Panc1 (cell line): ENCODE data around the gene HIPK3.

ENCODE experiments used
- POLR2AphosphoS5 ChIP-seq: IDR thresholded peaks from 2 replicates; pipeline ENCODE4 v1.6.1; 2012; ENCODE audit warnings: mild to moderate bottlenecking, low read depth, low read length, moderate library complexity
- SIN3A ChIP-seq: IDR thresholded peaks from 2 replicates; pipeline ENCODE4 v1.6.1; 2012; ENCODE audit warnings: low read depth, mild to moderate bottlenecking, low read length, moderate library complexity, borderline replicate concordance; ENCODE audit not compliant: insufficient read depth
- TCF7L2 ChIP-seq: IDR thresholded peaks from 2 replicates; pipeline ENCODE4 v1.6.1; 2011; ENCODE audit warnings: mild to moderate bottlenecking, low read depth, low read length, inconsistent platforms
- TF ChIP-seq, protein P1 (sequence below): fragments of 450-650 bp; IDR thresholded peaks from 2 replicates; pipeline ENCODE4 v1.5.1; 2017; ENCODE audit warnings: mild to moderate bottlenecking
- TF ChIP-seq, protein P2 (sequence below), 2 experiments: IDR thresholded peaks; 2 replicates each; pipeline ENCODE4 v1.6.1; 2011 to 2012; ENCODE audit warnings: low read depth in 2 of 2, control low read depth in 1 of 2, low read length in 1 of 2, mild to moderate bottlenecking in 1 of 2, moderate library complexity in 1 of 2; ENCODE audit not compliant: insufficient read depth in 1 of 2

- TF ChIP-seq POLR2AphosphoS5 (no peak), TCF7L2 (no peak), SIN3A (no peak)
- TF ChIP-seq, protein P1, sequence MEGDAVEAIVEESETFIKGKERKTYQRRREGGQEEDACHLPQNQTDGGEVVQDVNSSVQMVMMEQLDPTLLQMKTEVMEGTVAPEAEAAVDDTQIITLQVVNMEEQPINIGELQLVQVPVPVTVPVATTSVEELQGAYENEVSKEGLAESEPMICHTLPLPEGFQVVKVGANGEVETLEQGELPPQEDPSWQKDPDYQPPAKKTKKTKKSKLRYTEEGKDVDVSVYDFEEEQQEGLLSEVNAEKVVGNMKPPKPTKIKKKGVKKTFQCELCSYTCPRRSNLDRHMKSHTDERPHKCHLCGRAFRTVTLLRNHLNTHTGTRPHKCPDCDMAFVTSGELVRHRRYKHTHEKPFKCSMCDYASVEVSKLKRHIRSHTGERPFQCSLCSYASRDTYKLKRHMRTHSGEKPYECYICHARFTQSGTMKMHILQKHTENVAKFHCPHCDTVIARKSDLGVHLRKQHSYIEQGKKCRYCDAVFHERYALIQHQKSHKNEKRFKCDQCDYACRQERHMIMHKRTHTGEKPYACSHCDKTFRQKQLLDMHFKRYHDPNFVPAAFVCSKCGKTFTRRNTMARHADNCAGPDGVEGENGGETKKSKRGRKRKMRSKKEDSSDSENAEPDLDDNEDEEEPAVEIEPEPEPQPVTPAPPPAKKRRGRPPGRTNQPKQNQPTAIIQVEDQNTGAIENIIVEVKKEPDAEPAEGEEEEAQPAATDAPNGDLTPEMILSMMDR: no peak
- TF ChIP-seq, protein P2, sequence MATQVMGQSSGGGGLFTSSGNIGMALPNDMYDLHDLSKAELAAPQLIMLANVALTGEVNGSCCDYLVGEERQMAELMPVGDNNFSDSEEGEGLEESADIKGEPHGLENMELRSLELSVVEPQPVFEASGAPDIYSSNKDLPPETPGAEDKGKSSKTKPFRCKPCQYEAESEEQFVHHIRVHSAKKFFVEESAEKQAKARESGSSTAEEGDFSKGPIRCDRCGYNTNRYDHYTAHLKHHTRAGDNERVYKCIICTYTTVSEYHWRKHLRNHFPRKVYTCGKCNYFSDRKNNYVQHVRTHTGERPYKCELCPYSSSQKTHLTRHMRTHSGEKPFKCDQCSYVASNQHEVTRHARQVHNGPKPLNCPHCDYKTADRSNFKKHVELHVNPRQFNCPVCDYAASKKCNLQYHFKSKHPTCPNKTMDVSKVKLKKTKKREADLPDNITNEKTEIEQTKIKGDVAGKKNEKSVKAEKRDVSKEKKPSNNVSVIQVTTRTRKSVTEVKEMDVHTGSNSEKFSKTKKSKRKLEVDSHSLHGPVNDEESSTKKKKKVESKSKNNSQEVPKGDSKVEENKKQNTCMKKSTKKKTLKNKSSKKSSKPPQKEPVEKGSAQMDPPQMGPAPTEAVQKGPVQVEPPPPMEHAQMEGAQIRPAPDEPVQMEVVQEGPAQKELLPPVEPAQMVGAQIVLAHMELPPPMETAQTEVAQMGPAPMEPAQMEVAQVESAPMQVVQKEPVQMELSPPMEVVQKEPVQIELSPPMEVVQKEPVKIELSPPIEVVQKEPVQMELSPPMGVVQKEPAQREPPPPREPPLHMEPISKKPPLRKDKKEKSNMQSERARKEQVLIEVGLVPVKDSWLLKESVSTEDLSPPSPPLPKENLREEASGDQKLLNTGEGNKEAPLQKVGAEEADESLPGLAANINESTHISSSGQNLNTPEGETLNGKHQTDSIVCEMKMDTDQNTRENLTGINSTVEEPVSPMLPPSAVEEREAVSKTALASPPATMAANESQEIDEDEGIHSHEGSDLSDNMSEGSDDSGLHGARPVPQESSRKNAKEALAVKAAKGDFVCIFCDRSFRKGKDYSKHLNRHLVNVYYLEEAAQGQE (IDR thresholded peaks at IDR 0.05; ENCODE audit: insufficient read depth in 1 of 2, low read depth in 2 of 2, low read length in 1 of 2): no peak
Observed at GRCh38 chr11:33373636-33374035, 116.5 kb downstream of the HIPK3 start.
